Stomach (tissue), 9 donors: ENCODE measurements around the gene ZNF684. TPM values are rescaled to one million over a fixed set of nuclear protein-coding genes. Genes with fewer than 3 reads are reported as not detected.

ENCODE experiments used
- DNase-seq, 2 donors: peaks; one replicate each; pipeline versions ENCODE4 v3.0.0 to v3.0.0-alpha.2; 2013 to 2019
- H3K27ac ChIP-seq, 5 donors: fragments of 200-600 bp in 4 of 5; sonication (generic) in 4 of 5; one replicate each; pipeline ENCODE4 v1.5.1; 2013 to 2019; ENCODE audit warnings: mild to moderate bottlenecking in 1 of 5, moderate library complexity in 1 of 5
- H3K27me3 ChIP-seq, 3 donors: fragments of 200-600 bp; sonication (generic); one replicate each; pipeline ENCODE4 v1.5.1; 2017 to 2019; ENCODE audit warnings: mixed run types in 1 of 3
- H3K36me3 ChIP-seq, 4 donors: fragments of 200-600 bp; sonication (generic); 1 replicate in 3 of 4; 2 replicates in 1 of 4; pipeline ENCODE4 v1.5.1; 2016 to 2019
- H3K4me1 ChIP-seq, 4 donors: fragments of 200-600 bp; sonication (generic); one replicate each; pipeline ENCODE4 v1.5.1; 2016 to 2019
- H3K4me3 ChIP-seq, 4 donors: fragments of 200-600 bp; sonication (generic) in 3 of 4; one replicate each; pipeline ENCODE4 v1.5.1; 2016 to 2019; ENCODE audit warnings: mild to moderate bottlenecking in 1 of 4
- H3K9me3 ChIP-seq, 4 donors: fragments of 200-600 bp; sonication (generic); one replicate each; pipeline ENCODE4 v1.5.1; 2016 to 2019
- CTCF ChIP-seq, 7 experiments: fragments of 450-650 bp in 4 of 7; fragments of 200-600 bp in 3 of 7; sonication (generic) in 3 of 7; IDR thresholded peaks; one replicate each; pipeline ENCODE4 v1.5.1; 2016 to 2019; ENCODE audit warnings: antibody characterized with exemption in 7 of 7, control low read depth in 2 of 7, mild to moderate bottlenecking in 1 of 7
- EP300 ChIP-seq: sonication (generic); formaldehyde crosslinking; IDR thresholded peaks from one replicate; pipeline ENCODE4 v1.6.1; 2017; ENCODE audit warnings: antibody characterized with exemption
- POLR2A ChIP-seq, 4 donors: fragments of 450-650 bp; IDR thresholded peaks; one replicate each; pipeline ENCODE4 v1.6.1; 2016; ENCODE audit warnings: antibody characterized with exemption in 4 of 4, control low read depth in 2 of 4, mild to moderate bottlenecking in 1 of 4, moderate library complexity in 1 of 4
- POLR2AphosphoS5 ChIP-seq, 3 donors: sonication (generic); formaldehyde crosslinking; IDR thresholded peaks; one replicate each; pipeline ENCODE4 v1.6.1; 2016; ENCODE audit warnings: antibody characterized with exemption in 3 of 3
- WGBS, 5 donors: extraction: QIAGEN DNeasy Blood & Tissue Kit in 3 of 5; methylation state at CpG; one replicate each; pipeline versions ENCODE4 v1.1.5 to v1.1.7; 2013 to 2018; 5-methylcytosine and 5-hydroxymethylcytosine counted together
- intact Hi-C: fragments of 100-400 bp; cut with DNase I; formaldehyde crosslinking; loops from one replicate; pipeline ENCODE4 v1.15.1; 2023; ENCODE audit warnings: low total_unique reads
- polyA plus RNA-seq, 3 donors: library from polyadenylated mRNA; stranded (reverse); fragments of 200-250 nt; gene quantifications; one replicate each; pipeline ENCODE4 v1.2.3, GENCODE V29; 2013
- total RNA-seq, 5 donors: library from RNA; depleted of rRNA; stranded (reverse); fragments of >200 nt; gene quantifications; one replicate each; pipeline versions ENCODE4 v1.1.0 to v1.2.3, GENCODE V29; 2014 to 2016
- donor health status: healthy with polysubstance abuse.
- donor health status: Bipolar disorder and iron deficiency.
- donor health status: healthy.

ZNF684 gene
- total and polyA plus RNA-seq, 8 donors, result 2.2 to 15.6 (median 3.9) TPM; not detected in 1

GRCh38 chr1:40583980-40584379, 52.5 kb downstream of the ZNF684 start:
- H3K9me3 ChIP-seq, result no peaks in the 10 kb centered on the region
- TF ChIP-seq CTCF (IDR thresholded peaks at IDR 0.05) (no peak), POLR2AphosphoS5 (IDR thresholded peaks at IDR 0.05) (no peak)
- WGBS, 5 donors, result 57 to 80% (median 73%) methylated on average over 6 of the region's 6 CpGs
- no peaks in the 10 kb centered on the region for H3K36me3 ChIP-seq
- no peak overlapping the region for H3K27ac ChIP-seq
- intact Hi-C loops, result no loop called here
- H3K4me3 ChIP-seq, result no peak overlapping the region
- DNase-seq, result no peak
- H3K4me1 ChIP-seq, result peaks cover 0 to 6% (median 2%) of the 10 kb centered on the region in 4 donors
- H3K27me3 ChIP-seq, result no peaks in the 10 kb centered on the region

GRCh38 chr1:40588586-40588985, 57.1 kb downstream of the ZNF684 start:
- Histone ChIP-seq H3K27me3 (no peaks in the 10 kb centered on the region), H3K4me1 (no peaks in the 10 kb centered on the region), H3K4me3 (no peak overlapping the region), H3K27ac (no peak overlapping the region), H3K9me3 (no peaks in the 10 kb centered on the region), H3K36me3 (no peaks in the 10 kb centered on the region)
- WGBS, 5 donors, result 68 to 76% (median 69%) methylated on average over 2 of the region's 2 CpGs
- DNase-seq, result no peak
- intact Hi-C loops, result no loop called here
- TF ChIP-seq POLR2A (IDR thresholded peaks at IDR 0.05) (no peak), POLR2AphosphoS5 (IDR thresholded peaks at IDR 0.05) (no peak), CTCF (IDR thresholded peaks at IDR 0.05) (no peak), EP300 (no peak)

DNA sequence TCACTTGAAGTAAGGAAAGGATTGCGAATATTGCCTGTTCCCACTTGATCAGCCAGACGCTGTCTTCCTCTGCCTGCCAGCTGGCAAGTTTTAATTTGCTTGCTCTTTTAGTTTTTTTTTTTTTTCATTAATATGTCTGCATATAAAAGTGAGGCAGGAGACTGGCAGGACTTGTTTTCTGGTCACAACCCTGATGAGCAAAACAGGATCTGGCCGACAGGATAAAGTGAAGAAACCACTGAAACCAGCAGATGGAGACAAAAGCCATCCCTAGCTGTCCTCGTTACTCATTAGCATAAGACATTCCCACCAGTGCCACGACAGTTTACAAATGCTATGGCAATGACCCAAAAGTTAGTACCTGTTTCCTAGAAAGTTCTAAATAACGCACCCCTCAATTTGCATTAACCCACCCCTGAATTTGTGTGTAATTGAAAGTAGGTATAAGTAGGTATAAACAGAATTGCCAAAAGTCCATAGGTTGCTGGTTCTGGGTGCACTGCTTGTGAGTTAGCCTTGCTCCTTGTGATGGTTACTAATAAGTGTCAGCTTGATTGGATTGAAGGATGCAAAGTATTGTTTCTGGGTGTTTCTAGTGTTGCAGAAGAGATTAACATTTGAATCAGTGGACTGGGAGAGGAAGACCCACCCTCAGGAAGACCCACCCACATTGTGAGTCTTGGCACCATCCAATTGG, 60.8 kb downstream of the ZNF684 start:
- Histone ChIP-seq H3K4me1 (no peaks in the 10 kb centered on the region), H3K4me3 (no peak overlapping the region), H3K36me3 (no peaks in the 10 kb centered on the region), H3K9me3 (no peaks in the 10 kb centered on the region), H3K27me3 (no peaks in the 10 kb centered on the region), H3K27ac (no peak overlapping the region)
- WGBS, 5 donors, result 38 to 53% (median 46%) methylated on average over 6 of the region's 6 CpGs
- DNase-seq, result peak in 1 of 2 donors; percentile 53
- intact Hi-C loops, result no loop called here
- TF ChIP-seq EP300 (no peak), POLR2A (IDR thresholded peaks at IDR 0.05) (no peak), CTCF (IDR thresholded peaks at IDR 0.05) (no peak), POLR2AphosphoS5 (IDR thresholded peaks at IDR 0.05) (no peak)

DNA sequence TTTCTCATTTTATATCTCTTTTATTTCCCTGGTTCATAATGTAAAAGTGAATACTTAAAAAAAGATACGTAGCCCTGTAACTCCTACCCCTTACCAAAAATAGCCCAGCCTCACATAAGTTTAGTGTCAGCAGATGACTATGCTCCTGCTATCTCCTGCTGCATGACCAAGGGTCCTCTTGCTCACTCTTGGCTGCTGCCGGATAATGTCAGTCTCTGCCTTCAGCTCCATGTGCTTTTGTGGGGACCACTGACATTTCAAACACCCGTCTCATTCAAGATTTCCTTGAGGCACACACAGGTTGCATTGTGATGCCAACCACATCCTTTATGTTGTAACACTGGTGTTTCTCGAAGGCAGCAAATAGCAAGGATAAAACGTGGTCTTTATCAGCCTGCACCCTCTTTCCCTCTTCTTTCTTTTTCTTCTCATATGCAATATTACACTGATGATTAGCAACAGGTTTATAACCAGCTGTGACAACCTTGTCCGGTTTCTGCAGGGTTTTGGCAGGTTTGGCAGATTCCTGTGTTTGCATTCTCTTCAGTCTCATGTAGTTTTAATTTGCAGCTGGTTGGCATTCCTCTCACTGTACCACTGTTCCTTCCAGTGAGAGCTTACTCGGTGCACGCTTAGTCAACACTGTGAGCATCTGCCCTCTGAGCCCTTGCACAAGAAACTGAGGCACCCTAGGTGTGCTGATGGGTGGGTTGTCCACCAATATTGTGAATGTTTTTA, 62.2 kb downstream of the ZNF684 start:
- 42 to 56% (median 50%) methylated on average over 8 of the region's 8 CpGs for WGBS, 5 donors
- Histone ChIP-seq H3K27me3 (no peaks in the 10 kb centered on the region), H3K27ac (no peak overlapping the region), H3K36me3 (no peaks in the 10 kb centered on the region), H3K4me1 (no peaks in the 10 kb centered on the region), H3K9me3 (no peaks in the 10 kb centered on the region), H3K4me3 (no peak overlapping the region)
- intact Hi-C loops, result no loop called here
- no peak for DNase-seq
- TF ChIP-seq POLR2AphosphoS5 (IDR thresholded peaks at IDR 0.05) (no peak), EP300 (no peak), POLR2A (IDR thresholded peaks at IDR 0.05) (no peak), CTCF (IDR thresholded peaks at IDR 0.05) (no peak)
